ENCODE results near the gene SLC43A2. TPM values are rescaled to one million over a fixed set of nuclear protein-coding genes. Genes with fewer than 3 reads are reported as not detected.

SLC43A2 gene
- total RNA-seq, 1 donor from 2014 or later: 71.4 TPM

DNA sequence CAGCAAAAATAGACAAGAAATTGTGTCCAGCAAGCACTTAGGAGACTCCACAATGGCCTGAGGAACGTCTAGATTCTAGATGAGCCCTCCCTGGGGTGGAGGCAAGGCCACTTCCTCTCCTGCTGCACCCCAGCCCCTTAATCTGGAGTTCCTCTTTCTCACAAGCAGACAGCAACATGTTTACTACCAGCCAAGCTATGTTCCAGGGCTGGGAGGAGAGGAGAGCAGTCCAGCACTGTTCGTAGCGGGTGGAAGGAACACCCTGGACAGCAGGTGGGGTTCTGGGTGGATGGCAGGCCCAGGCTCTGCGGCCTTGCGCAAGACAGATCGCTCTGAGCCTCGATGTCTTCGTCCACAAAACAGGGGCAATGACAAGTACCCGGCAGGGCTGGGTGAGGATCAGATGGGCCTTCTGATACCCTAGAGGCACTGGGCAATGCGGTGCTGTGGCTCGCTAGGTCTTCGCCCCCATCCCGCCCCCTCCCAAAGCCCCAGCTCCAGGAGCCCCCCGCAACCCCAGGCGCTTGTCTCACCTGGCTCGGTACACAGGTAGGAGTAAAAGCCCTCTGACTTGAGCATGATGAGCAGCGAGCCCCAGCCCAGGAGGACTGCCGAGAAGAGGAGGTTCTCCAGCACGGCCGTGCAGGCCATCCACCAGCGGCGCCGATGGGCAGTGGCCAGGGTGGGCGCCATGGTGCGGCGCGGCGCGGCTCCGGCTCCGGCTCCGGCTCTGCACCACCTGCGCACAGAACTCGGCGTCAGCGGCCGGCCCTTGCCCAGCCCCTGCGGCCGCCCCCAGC is 1.3 kb downstream of the SLC43A2 start:
- TF ChIP-seq, protein P1, sequence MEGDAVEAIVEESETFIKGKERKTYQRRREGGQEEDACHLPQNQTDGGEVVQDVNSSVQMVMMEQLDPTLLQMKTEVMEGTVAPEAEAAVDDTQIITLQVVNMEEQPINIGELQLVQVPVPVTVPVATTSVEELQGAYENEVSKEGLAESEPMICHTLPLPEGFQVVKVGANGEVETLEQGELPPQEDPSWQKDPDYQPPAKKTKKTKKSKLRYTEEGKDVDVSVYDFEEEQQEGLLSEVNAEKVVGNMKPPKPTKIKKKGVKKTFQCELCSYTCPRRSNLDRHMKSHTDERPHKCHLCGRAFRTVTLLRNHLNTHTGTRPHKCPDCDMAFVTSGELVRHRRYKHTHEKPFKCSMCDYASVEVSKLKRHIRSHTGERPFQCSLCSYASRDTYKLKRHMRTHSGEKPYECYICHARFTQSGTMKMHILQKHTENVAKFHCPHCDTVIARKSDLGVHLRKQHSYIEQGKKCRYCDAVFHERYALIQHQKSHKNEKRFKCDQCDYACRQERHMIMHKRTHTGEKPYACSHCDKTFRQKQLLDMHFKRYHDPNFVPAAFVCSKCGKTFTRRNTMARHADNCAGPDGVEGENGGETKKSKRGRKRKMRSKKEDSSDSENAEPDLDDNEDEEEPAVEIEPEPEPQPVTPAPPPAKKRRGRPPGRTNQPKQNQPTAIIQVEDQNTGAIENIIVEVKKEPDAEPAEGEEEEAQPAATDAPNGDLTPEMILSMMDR (IDR thresholded peaks at IDR 0.05; ENCODE audit: unreplicated experiment): no peak
- Mint-ChIP-seq H3K4me3 (ENCODE audit: unreplicated experiment) (peak overlapping the region; percentile 89), H3K9me3 (ENCODE audit: unreplicated experiment) (no peaks in the 10 kb centered on the region), H3K27ac (ENCODE audit: unreplicated experiment) (peak overlapping the region; percentile 67), H3K36me3 (ENCODE audit: low read depth, unreplicated experiment) (peaks cover 5% of the 10 kb centered on the region), H3K27me3 (ENCODE audit: unreplicated experiment) (peaks cover 19% of the 10 kb centered on the region), H3K4me1 (ENCODE audit: unreplicated experiment) (peaks cover 36% of the 10 kb centered on the region)
- peak; percentile 32 for DNase-seq (ENCODE audit: low spot score)

- TF ChIP-seq, protein P1 (IDR thresholded peaks at IDR 0.05; ENCODE audit: unreplicated experiment): no peak
- no peak for DNase-seq (ENCODE audit: low spot score)
- Mint-ChIP-seq H3K27ac (ENCODE audit: unreplicated experiment) (peak overlapping the region; percentile 67), H3K4me3 (ENCODE audit: unreplicated experiment) (peak overlapping the region; percentile 89), H3K9me3 (ENCODE audit: unreplicated experiment) (no peaks in the 10 kb centered on the region), H3K27me3 (ENCODE audit: unreplicated experiment) (peaks cover 20% of the 10 kb centered on the region), H3K4me1 (ENCODE audit: unreplicated experiment) (peaks cover 35% of the 10 kb centered on the region), H3K36me3 (ENCODE audit: low read depth, unreplicated experiment) (peaks cover 5% of the 10 kb centered on the region)
Measured at GRCh38 chr17:1626333-1626732, 2.3 kb downstream of the SLC43A2 start.

- Mint-ChIP-seq H3K9me3 (ENCODE audit: unreplicated experiment) (no peaks in the 10 kb centered on the region), H3K4me3 (ENCODE audit: unreplicated experiment) (peak overlapping the region; percentile 89), H3K27me3 (ENCODE audit: unreplicated experiment) (peaks cover 15% of the 10 kb centered on the region), H3K27ac (ENCODE audit: unreplicated experiment) (peak overlapping the region; percentile 84), H3K36me3 (ENCODE audit: low read depth, unreplicated experiment) (peaks cover 9% of the 10 kb centered on the region), H3K4me1 (ENCODE audit: unreplicated experiment) (peaks cover 40% of the 10 kb centered on the region)
- TF ChIP-seq, protein P1 (IDR thresholded peaks at IDR 0.05; ENCODE audit: unreplicated experiment): no peak
- DNase-seq (ENCODE audit: low spot score): no peak
Measured at GRCh38 chr17:1625581-1625980, 3.1 kb downstream of the SLC43A2 start.

GRCh38 chr17:1625053-1625452 is 3.6 kb downstream of the SLC43A2 start:
- TF ChIP-seq, protein P1 (IDR thresholded peaks at IDR 0.05; ENCODE audit: unreplicated experiment): no peak
- peaks cover 13% of the 10 kb centered on the region for H3K27me3 Mint-ChIP-seq (ENCODE audit: unreplicated experiment)
- H3K27ac Mint-ChIP-seq (ENCODE audit: unreplicated experiment): no peak overlapping the region
- H3K9me3 Mint-ChIP-seq (ENCODE audit: unreplicated experiment): no peaks in the 10 kb centered on the region
- DNase-seq (ENCODE audit: low spot score): no peak
- peaks cover 39% of the 10 kb centered on the region for H3K4me1 Mint-ChIP-seq (ENCODE audit: unreplicated experiment)
- no peak overlapping the region for H3K4me3 Mint-ChIP-seq (ENCODE audit: unreplicated experiment)
- H3K36me3 Mint-ChIP-seq (ENCODE audit: low read depth, unreplicated experiment): peaks cover 9% of the 10 kb centered on the region

DNA sequence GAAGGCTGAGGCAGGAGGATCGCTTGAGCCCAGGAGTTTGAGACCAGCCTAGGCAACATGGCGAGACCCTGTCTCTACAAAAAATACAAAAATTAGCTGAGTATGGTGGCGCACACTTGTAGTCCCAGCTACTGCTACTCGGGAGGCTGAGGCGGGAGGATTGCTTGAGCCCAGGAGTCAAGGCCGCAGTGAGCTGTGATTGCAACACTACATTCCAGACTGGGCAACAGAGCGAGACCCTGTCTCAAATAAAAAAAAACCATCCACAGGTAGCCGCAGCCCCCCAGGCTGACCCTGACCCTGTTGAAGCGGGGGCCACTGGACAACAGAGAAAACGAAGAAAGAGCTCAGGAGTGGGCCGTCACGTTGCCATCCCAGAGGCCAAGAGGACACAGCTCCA is 4.0 kb downstream of the SLC43A2 start:
- H3K9me3 Mint-ChIP-seq (ENCODE audit: unreplicated experiment): no peaks in the 10 kb centered on the region
- H3K4me1 Mint-ChIP-seq (ENCODE audit: unreplicated experiment): peaks cover 40% of the 10 kb centered on the region
- H3K27ac Mint-ChIP-seq (ENCODE audit: unreplicated experiment): no peak overlapping the region
- no peak overlapping the region for H3K4me3 Mint-ChIP-seq (ENCODE audit: unreplicated experiment)
- peaks cover 14% of the 10 kb centered on the region for H3K27me3 Mint-ChIP-seq (ENCODE audit: unreplicated experiment)
- TF ChIP-seq, protein P1 (IDR thresholded peaks at IDR 0.05; ENCODE audit: unreplicated experiment): no peak
- peaks cover 9% of the 10 kb centered on the region for H3K36me3 Mint-ChIP-seq (ENCODE audit: low read depth, unreplicated experiment)
- DNase-seq (ENCODE audit: low spot score): no peak

Measured in endothelial cell (in vitro differentiated cells).